ENCODE results near the gene FABP2. TPM values are rescaled to one million over a fixed set of nuclear protein-coding genes. Genes with fewer than 3 reads are reported as not detected.
"Not testable (repeated sequence)": the region's sequence is repeated elsewhere in the genome, so short reads cannot be mapped to it uniquely, and the experiment has no call there.

Gene FABP2
- total RNA-seq: not detected in 3 replicates

DNA sequence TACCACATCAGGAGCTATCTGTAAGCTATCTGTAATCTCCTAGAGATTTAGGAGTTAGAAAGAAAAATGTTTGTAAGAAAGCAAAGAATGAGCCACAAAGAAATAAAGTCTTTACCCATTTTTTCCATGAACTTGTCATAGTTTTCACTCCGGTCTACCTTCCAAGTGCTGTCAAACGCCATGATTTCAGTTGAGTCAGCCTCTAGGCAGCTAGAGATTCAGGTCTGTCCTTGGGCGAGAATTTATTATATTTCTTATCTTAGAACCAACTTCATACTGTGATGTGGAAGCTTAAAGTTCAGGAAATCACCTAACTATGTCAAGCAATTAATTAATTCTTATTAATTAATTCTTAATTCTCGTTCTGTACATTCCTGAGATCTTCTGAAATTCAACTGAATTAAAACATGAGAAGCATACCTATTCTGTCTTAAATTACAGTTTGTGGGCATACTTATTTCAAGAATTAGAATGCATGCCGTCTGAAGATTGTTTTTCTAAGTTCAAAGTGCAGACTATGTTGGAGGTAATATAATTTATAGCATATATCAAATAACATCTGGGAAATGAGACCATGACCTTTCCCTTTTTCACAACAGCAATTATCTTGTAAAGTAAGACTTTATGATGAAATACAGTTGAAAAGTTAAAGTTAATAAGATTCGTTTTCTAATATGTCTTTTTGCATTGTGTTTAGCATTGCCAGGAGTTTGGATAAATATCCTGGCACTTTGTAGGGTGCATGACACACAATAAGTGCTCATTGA lies at the start of gene FABP2:
Gene FABP2 (minus strand): TSS at position 218 of the 767 bp plus-strand sequence. CDS start 36 bp downstream, at position 182.
- H3K4me1 Mint-ChIP-seq: peaks cover 9% of the 10 kb centered on the region
- no peak within 1 kb of the TSS for H3K4me3 Mint-ChIP-seq
- TF ChIP-seq, protein P1, sequence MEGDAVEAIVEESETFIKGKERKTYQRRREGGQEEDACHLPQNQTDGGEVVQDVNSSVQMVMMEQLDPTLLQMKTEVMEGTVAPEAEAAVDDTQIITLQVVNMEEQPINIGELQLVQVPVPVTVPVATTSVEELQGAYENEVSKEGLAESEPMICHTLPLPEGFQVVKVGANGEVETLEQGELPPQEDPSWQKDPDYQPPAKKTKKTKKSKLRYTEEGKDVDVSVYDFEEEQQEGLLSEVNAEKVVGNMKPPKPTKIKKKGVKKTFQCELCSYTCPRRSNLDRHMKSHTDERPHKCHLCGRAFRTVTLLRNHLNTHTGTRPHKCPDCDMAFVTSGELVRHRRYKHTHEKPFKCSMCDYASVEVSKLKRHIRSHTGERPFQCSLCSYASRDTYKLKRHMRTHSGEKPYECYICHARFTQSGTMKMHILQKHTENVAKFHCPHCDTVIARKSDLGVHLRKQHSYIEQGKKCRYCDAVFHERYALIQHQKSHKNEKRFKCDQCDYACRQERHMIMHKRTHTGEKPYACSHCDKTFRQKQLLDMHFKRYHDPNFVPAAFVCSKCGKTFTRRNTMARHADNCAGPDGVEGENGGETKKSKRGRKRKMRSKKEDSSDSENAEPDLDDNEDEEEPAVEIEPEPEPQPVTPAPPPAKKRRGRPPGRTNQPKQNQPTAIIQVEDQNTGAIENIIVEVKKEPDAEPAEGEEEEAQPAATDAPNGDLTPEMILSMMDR (IDR thresholded peaks at IDR 0.05; ENCODE audit: unreplicated experiment): no peak
- no peaks in the 10 kb centered on the region for H3K36me3 Mint-ChIP-seq
- no peaks in the 10 kb centered on the region for H3K9me3 Mint-ChIP-seq
- no peak within 1 kb of the TSS for H3K27ac Mint-ChIP-seq
- DNase-seq (ENCODE audit: low spot score in 2 of 2, unreplicated experiment in 2 of 2): no peak
- H3K27me3 Mint-ChIP-seq (ENCODE audit: low read depth): peaks cover 17% of the 10 kb centered on the region

DNA sequence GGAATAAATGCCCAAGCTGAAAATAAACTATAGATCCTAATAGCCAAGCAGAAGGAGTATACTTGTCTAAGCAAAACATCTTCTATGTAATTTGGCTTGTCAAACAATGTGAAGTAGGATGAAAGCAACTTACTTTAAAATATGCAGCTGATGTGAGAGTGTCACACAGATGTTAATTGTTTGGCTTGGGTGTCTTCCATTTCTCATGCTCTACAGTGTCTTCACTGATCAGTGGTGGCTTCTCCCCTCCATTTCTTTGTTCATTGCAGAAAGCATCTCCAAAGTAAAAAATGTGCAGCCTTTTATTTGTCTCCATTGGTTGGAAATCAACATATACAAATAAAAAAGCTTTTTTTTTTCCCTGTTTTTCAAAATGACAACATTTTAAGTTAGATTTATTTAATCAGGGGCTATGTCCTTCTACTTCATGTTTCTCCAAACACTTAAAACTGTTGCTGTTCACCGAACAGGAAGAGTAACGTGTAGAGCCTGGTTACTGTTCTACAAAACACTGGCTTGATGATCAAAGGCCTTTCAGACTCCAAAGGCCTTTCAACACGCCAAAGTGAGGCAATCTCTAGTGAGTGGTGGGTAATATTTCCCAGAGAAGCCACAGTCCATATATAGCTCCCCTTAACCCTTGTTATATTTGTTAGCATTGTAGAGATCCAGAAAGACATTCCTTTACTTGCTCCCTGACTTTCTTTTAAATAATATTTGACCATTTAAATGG lies 49.2 kb upstream of the FABP2 start:
- H3K4me3 Mint-ChIP-seq; H3K9me3 Mint-ChIP-seq; H3K4me1 Mint-ChIP-seq; DNase-seq (ENCODE audit: low spot score in 2 of 2, unreplicated experiment in 2 of 2); H3K36me3 Mint-ChIP-seq; H3K27me3 Mint-ChIP-seq (ENCODE audit: low read depth); H3K27ac Mint-ChIP-seq: not testable (repeated sequence)

DNA sequence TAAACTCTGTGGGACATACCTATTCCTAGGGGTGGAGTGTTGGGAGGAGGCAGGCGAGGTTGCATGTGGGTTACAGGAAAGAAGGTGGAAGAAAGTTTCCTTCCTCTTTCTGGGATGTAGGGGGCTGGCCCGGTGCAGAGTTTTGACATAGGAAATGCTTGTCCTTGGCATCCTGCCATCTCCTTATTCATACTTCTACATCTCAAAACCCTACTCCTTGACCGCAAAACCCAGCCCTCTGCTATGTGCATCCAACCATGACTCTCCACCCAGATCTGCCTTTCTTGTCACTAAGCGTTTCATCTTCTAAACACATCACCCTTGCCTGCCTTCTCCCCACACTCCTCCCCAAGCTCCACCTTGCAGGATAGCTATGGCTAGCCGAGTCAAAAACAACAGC lies 48.5 kb upstream of the FABP2 start:
- H3K36me3 Mint-ChIP-seq; H3K4me1 Mint-ChIP-seq; H3K27me3 Mint-ChIP-seq (ENCODE audit: low read depth); H3K4me3 Mint-ChIP-seq; DNase-seq (ENCODE audit: low spot score in 2 of 2, unreplicated experiment in 2 of 2); H3K9me3 Mint-ChIP-seq; H3K27ac Mint-ChIP-seq: not testable (repeated sequence)

DNA sequence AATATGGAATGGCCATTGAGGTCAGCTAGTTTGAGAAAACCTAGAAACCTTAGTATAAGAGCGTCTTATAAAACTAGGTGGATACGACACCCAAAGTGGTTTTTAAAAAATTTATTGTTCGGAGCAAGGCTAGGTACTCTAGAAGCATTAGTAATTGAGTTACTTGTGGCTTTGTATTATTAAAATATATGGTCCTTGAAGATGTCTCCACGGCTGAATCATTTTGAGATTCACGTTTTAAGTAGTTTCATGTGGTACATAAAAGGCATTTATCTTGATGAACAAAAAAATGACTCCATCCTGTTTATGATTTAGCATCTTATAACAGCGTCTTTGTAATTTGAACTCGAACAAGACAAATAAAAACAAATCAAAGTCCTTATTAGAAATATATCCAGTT lies 44.9 kb upstream of the FABP2 start:
- not testable (repeated sequence) for H3K4me1 Mint-ChIP-seq; H3K27me3 Mint-ChIP-seq (ENCODE audit: low read depth); H3K36me3 Mint-ChIP-seq; H3K27ac Mint-ChIP-seq; DNase-seq (ENCODE audit: low spot score in 2 of 2, unreplicated experiment in 2 of 2); H3K4me3 Mint-ChIP-seq; H3K9me3 Mint-ChIP-seq

DNA sequence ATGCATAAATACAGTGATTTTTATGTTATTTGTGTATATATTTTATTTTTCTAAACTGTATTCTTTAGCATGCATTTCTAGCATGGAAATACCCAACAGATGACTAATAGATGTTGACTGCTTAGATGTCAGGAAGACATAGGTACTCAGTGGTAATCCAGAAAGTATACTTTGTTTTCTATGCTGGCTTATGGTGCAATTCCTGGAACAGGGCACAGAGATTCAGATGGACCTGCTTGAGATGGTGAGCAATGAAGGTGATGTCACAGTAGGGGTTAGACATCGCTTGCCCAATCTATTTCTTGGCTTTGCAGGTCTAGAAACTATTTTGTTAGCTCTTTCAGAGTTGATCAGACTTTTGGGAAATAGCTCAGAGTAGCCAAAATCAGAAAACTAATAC lies 42.3 kb upstream of the FABP2 start:
- H3K9me3 Mint-ChIP-seq, H3K36me3 Mint-ChIP-seq: not testable (repeated sequence)

DNA sequence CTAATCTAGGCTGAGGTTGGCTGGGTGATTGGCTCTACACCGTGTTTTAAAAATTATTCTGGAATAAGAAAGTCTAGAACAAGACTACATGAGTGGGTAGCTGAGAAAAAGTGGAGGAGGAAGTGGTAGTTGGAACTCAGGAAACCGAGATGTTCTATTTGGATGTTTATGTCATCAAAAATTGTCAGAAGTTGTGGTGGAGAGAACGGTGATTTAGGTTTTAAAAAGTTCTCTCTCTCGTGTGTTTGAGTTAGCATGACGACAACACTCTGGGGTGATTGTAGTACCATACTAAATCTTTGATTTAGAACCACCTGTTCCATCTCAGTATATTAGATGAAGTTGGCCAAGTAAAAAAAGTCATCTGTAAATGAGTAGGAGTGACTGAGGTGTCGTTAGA lies 41.4 kb upstream of the FABP2 start:
- not testable (repeated sequence) for H3K27me3 Mint-ChIP-seq (ENCODE audit: low read depth); H3K36me3 Mint-ChIP-seq; H3K9me3 Mint-ChIP-seq; H3K4me1 Mint-ChIP-seq; DNase-seq (ENCODE audit: low spot score in 2 of 2, unreplicated experiment in 2 of 2); H3K27ac Mint-ChIP-seq; H3K4me3 Mint-ChIP-seq

More for the DNA sequence above, 42.3 kb upstream of the FABP2 start:
- H3K27ac Mint-ChIP-seq; H3K27me3 Mint-ChIP-seq (ENCODE audit: low read depth); H3K4me1 Mint-ChIP-seq; H3K4me3 Mint-ChIP-seq; DNase-seq (ENCODE audit: low spot score in 2 of 2, unreplicated experiment in 2 of 2): not testable (repeated sequence)

DNA sequence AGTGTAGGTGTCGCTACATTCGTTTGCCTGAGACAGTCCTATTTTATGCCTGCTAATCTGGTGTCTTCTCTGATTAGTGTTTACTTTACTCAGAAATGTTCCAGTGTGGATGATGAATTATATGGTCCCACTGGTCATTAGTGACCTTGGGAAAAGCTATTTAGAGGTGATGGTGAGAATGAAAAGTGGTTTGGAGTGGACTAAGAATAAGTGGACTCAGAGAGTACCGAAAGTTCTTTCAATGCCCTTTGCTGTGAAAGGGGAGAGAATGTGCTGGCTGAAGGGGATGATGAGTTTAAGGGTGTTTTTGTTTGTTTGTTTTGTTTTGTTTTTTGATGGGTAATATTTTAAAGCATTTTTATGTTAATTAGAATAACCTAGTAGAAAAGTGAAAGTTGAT lies 40.5 kb upstream of the FABP2 start:
- H3K27me3 Mint-ChIP-seq (ENCODE audit: low read depth); H3K27ac Mint-ChIP-seq; DNase-seq (ENCODE audit: low spot score in 2 of 2, unreplicated experiment in 2 of 2); H3K9me3 Mint-ChIP-seq; H3K4me1 Mint-ChIP-seq; H3K36me3 Mint-ChIP-seq; H3K4me3 Mint-ChIP-seq: not testable (repeated sequence)

DNA sequence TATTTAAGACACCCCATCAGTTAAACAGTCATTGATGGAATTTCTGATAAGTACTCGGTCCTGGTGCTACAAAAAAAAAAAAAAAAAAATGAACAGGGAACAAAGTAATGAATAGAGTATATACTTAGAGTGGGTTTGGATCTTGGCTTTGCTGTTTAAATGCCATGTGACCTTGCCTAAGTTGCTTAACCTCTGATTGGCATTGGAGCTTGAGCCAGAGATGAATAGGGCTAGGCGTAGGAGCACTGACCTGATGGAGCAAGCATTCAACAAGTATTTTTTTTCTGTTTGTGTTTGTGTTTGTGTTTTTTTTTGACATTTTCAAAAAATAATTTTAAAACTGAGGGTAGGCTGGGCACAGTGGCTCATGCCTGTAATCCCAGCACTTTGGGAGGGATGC lies 37.9 kb upstream of the FABP2 start:
- not testable (repeated sequence) for H3K9me3 Mint-ChIP-seq; H3K4me3 Mint-ChIP-seq; H3K36me3 Mint-ChIP-seq; H3K27me3 Mint-ChIP-seq (ENCODE audit: low read depth); H3K4me1 Mint-ChIP-seq; DNase-seq (ENCODE audit: low spot score in 2 of 2, unreplicated experiment in 2 of 2); H3K27ac Mint-ChIP-seq

DNA sequence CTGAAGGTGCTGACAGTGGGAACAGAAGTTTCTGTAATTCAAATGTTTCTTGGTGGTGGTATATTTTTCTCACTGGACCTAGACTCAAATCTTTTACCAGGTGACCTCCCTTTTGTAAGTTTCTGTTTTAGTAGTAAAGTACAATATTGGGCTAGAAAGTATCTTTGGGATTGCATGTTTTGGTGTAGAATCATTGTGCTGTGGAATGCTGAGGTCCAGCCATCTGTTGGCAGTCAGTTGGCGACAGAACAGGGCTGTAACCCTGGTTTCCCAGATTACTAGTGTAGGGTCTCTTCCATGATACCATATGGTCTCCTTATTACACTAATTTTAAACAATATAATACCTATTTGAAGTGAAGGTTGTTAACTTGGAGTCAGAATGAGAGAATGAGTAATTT lies 34.9 kb upstream of the FABP2 start:
- peaks cover 14% of the 10 kb centered on the region for H3K4me1 Mint-ChIP-seq
- not testable (repeated sequence) for H3K9me3 Mint-ChIP-seq; H3K4me3 Mint-ChIP-seq; H3K36me3 Mint-ChIP-seq; H3K27me3 Mint-ChIP-seq (ENCODE audit: low read depth); DNase-seq (ENCODE audit: low spot score in 2 of 2, unreplicated experiment in 2 of 2); H3K27ac Mint-ChIP-seq

DNA sequence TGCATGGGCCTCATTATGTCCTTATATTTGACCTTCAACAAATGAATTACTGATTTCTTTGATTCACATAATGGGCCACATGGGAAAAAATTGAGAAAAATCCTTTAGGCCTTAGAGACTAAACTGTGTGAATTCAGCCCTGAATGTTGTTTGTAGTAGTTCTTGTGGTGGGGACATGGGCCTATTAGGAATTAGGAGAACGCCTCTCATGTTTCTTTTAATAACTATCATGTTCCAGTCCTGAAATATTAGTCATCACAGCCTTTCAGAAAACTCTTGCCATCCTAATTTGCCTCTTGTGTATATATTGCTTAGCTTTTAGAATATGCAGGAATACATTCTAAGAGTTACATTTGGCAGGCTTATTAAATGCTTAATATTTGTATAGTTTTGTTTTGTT lies 34.1 kb upstream of the FABP2 start:
- not testable (repeated sequence) for H3K36me3 Mint-ChIP-seq; H3K27ac Mint-ChIP-seq; DNase-seq (ENCODE audit: low spot score in 2 of 2, unreplicated experiment in 2 of 2); H3K4me3 Mint-ChIP-seq; H3K9me3 Mint-ChIP-seq; H3K27me3 Mint-ChIP-seq (ENCODE audit: low read depth)
- peaks cover 14% of the 10 kb centered on the region for H3K4me1 Mint-ChIP-seq

DNA sequence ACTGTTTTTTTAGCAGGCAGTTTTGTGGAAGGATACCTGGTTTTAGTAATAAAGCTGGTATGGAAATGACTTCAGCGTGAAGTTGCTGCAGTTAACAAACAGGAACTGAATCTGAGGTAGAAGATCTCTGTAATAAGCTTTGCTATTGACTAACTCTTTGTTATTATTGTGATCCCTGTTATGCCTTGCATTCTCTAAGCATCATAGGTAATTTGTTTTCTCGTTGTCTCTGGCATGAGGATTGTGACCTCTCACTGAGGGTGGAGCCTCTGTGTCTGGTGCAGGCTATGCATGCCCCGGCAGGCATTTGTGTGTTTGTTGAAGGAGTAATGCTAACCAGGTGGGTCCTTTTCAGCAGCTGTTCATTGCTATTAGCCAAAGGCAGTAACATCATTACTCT lies 31.4 kb upstream of the FABP2 start:
- not testable (repeated sequence) for DNase-seq (ENCODE audit: low spot score in 2 of 2, unreplicated experiment in 2 of 2); H3K9me3 Mint-ChIP-seq; H3K27me3 Mint-ChIP-seq (ENCODE audit: low read depth); H3K36me3 Mint-ChIP-seq; H3K4me3 Mint-ChIP-seq
- H3K27ac Mint-ChIP-seq: peak overlapping the region; percentile 53
- peaks cover 14% of the 10 kb centered on the region for H3K4me1 Mint-ChIP-seq

DNA sequence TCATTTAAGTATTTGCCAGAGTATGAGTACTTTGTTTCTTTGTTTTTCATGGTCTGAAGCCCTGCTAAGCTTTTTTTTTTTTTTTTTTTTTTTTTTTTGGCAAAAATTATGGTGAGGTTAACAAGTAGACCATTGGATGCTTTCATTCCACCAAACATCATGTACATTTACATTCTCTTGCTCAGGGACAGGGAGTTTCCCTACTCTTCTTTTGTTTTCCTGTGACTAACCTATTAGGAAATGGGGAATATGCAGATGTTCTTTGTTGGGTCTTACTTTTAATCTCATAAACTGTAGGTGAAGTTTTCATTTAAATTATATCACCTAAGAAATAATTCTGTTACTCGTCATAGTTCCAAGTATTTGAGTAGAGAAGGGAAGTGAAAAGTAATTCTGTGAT lies 26.2 kb upstream of the FABP2 start:
- not testable (repeated sequence) for DNase-seq (ENCODE audit: low spot score in 2 of 2, unreplicated experiment in 2 of 2); H3K9me3 Mint-ChIP-seq; H3K27me3 Mint-ChIP-seq (ENCODE audit: low read depth); H3K4me1 Mint-ChIP-seq; H3K36me3 Mint-ChIP-seq; H3K27ac Mint-ChIP-seq; H3K4me3 Mint-ChIP-seq

DNA sequence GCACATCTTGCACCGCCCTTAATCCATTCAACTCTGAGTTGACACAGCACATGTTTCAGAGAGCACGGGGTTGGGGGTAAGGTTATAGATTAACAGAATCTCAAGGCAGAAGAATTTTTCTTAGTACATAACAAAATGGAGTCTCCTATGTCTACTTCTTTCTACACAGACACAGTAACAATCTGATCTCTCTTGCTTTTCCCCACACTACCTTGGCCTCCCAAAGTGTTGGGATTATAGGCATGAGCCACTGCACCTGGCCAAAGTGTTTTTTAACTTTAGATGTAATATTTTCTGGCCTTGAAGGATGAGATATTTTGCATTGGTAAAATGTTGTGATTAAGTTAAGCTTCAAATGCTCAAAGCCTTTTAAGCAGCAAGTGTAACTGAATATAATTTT lies 21.4 kb upstream of the FABP2 start:
- H3K36me3 Mint-ChIP-seq, H3K4me1 Mint-ChIP-seq, H3K27ac Mint-ChIP-seq: not testable (repeated sequence)

More for the DNA sequence above, 21.4 kb upstream of the FABP2 start:
- not testable (repeated sequence) for H3K4me3 Mint-ChIP-seq; DNase-seq (ENCODE audit: low spot score in 2 of 2, unreplicated experiment in 2 of 2); H3K27me3 Mint-ChIP-seq (ENCODE audit: low read depth); H3K9me3 Mint-ChIP-seq
